Bronchial epithelial cell (primary cell): ENCODE measurements around the gene FBXW2. TPM values are rescaled to one million over a fixed set of nuclear protein-coding genes. Genes with fewer than 3 reads are reported as not detected.

Source experiments
- DNase-seq: peaks from one replicate; pipeline ENCODE4 v3.0.0-alpha.2; 2010; ENCODE audit warnings: low read depth
- FAIRE-seq: peaks from 2 replicates; lab custom pipeline; 2011; peaks lifted over from hg19 to GRCh38; lab: Jason Lieb, UNC
- H3K27me3 ChIP-seq: 2 replicates; pipeline ENCODE4 v1.5.1; 2011; ENCODE audit warnings: low read length; ENCODE audit not compliant: control insufficient read depth, insufficient read depth
- H3K36me3 ChIP-seq: 2 replicates; pipeline ENCODE4 v1.5.1; 2011; ENCODE audit warnings: low read length; ENCODE audit not compliant: control insufficient read depth, insufficient read depth
- H3K4me3 ChIP-seq: 2 replicates; pipeline ENCODE4 v1.5.1; 2011; ENCODE audit warnings: mild to moderate bottlenecking, low read depth, low read length, control low read depth
- CTCF ChIP-seq: IDR thresholded peaks from 2 replicates; pipeline ENCODE4 v1.5.1; 2011; ENCODE audit warnings: mild to moderate bottlenecking, moderate library complexity, low read length, control low read depth, inconsistent platforms; ENCODE audit not compliant: insufficient read depth, severe bottlenecking
- total RNA-seq: library from RNA; depleted of rRNA; stranded (reverse); fragments of >200 nt; gene quantifications from 2 replicates; pipeline ENCODE4 v1.2.1, GENCODE V29; 2014

Gene FBXW2
- total RNA-seq, 1 donor from 2014 or later: 31.1 TPM

GRCh38 chr9:120759755-120760400 lies 33.3 kb downstream of the FBXW2 start:
- no peak overlapping the region for H3K4me3 ChIP-seq
- FAIRE-seq (no peak), DNase-seq (no peak)
- no peaks in the 10 kb centered on the region for H3K27me3 ChIP-seq
- H3K36me3 ChIP-seq: peaks cover 16% of the 10 kb centered on the region
- no peak for TF ChIP-seq CTCF

- peaks cover 7% of the 10 kb centered on the region for H3K36me3 ChIP-seq
- no peak for FAIRE-seq
- TF ChIP-seq CTCF: no peak
- no peak for DNase-seq
- H3K4me3 ChIP-seq: no peak overlapping the region
- H3K27me3 ChIP-seq: no peaks in the 10 kb centered on the region
Measured at GRCh38 chr9:120758544-120758943, 34.7 kb downstream of the FBXW2 start.

GRCh38 chr9:120757026-120757913 lies 35.9 kb downstream of the FBXW2 start:
- DNase-seq (no peak), FAIRE-seq (no peak)
- TF ChIP-seq CTCF: no peak
- H3K36me3 ChIP-seq: peaks cover 3% of the 10 kb centered on the region
- no peaks in the 10 kb centered on the region for H3K27me3 ChIP-seq
- no peak overlapping the region for H3K4me3 ChIP-seq

GRCh38 chr9:120756531-120756930 lies 36.7 kb downstream of the FBXW2 start:
- Histone ChIP-seq H3K27me3 (no peaks in the 10 kb centered on the region), H3K4me3 (no peak overlapping the region), H3K36me3 (peaks cover 3% of the 10 kb centered on the region)
- TF ChIP-seq CTCF: no peak
- FAIRE-seq (no peak), DNase-seq (no peak)

- peak; percentile 71 for TF ChIP-seq CTCF
- Histone ChIP-seq H3K4me3 (no peak overlapping the region), H3K27me3 (no peaks in the 10 kb centered on the region), H3K36me3 (peaks cover 3% of the 10 kb centered on the region)
- FAIRE-seq (no peak), DNase-seq (peak; percentile 42)
Measured at GRCh38 chr9:120755810-120756434, 37.3 kb downstream of the FBXW2 start.
